Islet precursor cell (in vitro differentiated cells): ENCODE measurements around the gene EOLA2.
"Not testable (repeated sequence)": the region's sequence is repeated elsewhere in the genome, so short reads cannot be mapped to it uniquely, and the experiment has no call there.

Experiments
- DNase-seq: peaks from one replicate; pipeline ENCODE4 v3.0.0-alpha.2; 2018

Gene EOLA2

GRCh38 chrX:149932150-149932549 lies 6.1 kb downstream of the EOLA2 start:
- DNase-seq: not testable (repeated sequence)

DNA sequence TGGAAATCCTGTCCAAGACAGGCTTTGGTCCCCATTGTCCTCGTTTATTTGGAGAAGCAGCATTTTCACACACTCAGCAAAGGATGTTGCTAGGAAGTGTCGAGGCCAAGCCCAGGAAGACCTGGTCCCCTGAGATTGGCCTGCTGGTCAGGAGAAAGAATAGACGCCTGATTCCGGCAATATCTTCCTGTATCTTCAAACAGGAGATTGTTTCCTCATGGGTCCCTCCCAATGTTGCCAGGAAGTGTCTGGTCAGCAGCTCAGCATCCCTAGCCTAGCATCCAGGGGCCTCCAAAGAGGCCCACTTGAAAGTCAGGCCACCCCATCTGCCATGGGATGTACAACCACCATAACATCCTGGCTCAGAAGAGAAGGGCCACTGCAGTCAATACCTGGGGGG lies 6.9 kb downstream of the EOLA2 start:
- not testable (repeated sequence) for DNase-seq

DNA sequence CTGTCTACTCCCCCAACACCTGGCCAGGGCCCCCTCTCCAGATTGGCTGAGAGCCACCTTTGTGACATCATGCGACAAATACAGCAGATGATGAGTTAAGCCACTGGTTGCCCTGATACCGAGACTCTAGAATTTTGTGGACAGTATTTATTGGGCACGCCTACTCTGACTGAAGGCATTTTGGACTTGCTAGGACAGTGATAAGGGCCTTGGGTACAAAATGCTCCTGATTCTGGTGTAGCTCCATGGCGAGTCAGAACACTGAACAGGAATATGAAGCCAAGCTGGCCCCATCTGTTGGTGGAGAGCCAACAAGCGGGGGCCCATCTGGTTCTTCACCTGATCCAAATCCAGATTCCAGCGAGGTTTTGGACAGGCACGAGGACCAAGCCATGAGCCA lies 8.9 kb downstream of the EOLA2 start, which contains the start of gene HSFX4:
Gene HSFX4, plus strand, starts transcription at position 174 of the 400 bp plus-strand sequence. Its CDS starts 72 bp downstream, at position 246.
- not testable (repeated sequence) for DNase-seq

DNA sequence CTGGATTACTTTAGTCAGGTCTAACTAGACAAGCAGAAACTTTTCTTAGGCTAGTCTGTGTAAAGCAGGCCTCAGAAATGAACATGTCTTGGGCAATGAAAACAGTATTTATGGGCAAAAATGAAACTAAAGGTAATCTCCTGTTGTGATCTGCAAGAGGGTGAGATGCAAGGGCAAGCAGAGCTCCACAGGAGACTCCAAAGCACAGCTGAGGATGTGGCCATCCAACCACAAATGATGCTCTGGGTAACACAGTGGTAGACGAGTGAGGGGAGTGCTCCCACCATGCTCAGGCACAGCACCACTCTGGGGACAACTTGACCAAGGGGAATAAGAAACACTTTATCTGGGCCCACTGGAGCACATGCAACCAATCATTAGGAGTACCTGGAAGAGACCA lies 9.7 kb downstream of the EOLA2 start:
- not testable (repeated sequence) for DNase-seq

GRCh38 chrX:149927964-149928258 lies 10.4 kb downstream of the EOLA2 start:
- not testable (repeated sequence) for DNase-seq

GRCh38 chrX:149927245-149927963 lies 10.9 kb downstream of the EOLA2 start:
- not testable (repeated sequence) for DNase-seq

DNA sequence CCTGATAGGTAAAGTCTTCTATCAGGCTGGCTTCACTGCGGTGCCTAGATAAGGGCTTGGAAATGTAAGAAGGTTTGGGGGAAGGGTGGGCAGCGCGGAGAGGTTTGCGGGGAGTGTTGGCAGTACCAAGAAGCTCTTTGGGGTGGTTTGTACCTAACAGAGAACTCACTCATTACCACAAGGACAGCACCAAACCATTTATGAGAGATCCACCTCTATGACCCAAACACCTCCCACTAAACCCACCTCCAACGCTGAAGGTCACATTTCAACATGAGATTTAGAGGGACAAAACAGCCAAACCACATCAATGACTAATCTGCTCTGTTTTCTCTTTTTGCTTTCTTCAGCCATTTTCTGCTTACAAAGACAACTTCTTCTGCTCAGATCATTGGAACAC lies 13.9 kb downstream of the EOLA2 start:
- not testable (repeated sequence) for DNase-seq

- not testable (repeated sequence) for DNase-seq
Observed at GRCh38 chrX:149923836-149924235, 14.5 kb downstream of the EOLA2 start.

DNA sequence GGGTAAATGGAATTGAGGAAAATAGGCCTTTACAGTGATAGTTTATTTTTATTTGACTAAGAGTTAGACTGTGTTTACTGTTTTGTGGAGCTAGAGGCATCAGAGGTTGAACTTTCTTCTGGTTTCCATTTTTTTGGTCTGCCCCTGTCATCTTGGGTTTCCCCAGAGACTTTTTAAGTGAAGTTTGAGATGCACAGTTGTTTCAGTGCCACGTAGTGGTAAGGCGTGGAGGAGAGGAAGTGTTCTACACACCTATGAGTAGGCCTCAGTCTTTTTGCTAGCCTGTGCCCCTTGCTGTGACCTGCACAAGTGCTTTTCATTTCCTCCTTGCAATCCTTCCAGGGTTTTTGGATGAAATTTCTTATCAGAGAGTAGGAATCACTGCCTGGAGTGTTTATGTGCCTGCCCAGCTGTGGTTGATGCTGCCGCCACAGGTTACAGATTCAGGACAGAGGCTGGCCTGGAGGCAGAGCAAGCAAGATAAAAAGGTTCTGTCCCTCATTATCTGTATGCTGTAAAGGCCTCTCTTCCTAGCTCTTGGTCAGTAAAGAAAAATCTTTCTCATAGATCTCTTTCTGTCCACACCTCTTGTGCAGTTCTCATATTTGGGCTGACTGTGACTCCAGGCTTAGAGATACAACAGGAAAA lies 21.4 kb downstream of the EOLA2 start:
- peak; percentile 52 for DNase-seq

- DNase-seq: no peak
Observed at GRCh38 chrX:149910178-149910695, 28.1 kb downstream of the EOLA2 start.

- peak; percentile 52 for DNase-seq
Observed at GRCh38 chrX:149909324-149910177, 28.7 kb downstream of the EOLA2 start.

DNA sequence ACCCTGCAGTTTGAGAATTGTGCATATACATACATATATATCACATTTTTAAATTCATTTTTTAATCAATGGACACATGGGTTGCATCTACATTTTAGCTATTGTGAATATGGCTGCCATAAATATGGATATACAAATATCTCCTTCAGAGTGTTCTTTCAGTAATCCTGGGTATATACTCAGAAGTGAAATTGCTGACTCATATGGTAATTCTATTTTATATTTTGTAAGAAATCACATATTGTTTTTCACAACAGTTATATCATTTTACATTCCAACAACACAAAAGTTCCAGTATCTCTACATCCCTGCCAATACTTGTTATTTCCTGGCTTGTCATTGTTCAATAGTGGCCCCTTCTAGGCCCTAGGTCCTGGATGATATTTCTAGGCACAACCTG lies 29.6 kb downstream of the EOLA2 start:
- no peak for DNase-seq

- no peak for DNase-seq
Observed at GRCh38 chrX:149908308-149908707, 30.0 kb downstream of the EOLA2 start.

DNA sequence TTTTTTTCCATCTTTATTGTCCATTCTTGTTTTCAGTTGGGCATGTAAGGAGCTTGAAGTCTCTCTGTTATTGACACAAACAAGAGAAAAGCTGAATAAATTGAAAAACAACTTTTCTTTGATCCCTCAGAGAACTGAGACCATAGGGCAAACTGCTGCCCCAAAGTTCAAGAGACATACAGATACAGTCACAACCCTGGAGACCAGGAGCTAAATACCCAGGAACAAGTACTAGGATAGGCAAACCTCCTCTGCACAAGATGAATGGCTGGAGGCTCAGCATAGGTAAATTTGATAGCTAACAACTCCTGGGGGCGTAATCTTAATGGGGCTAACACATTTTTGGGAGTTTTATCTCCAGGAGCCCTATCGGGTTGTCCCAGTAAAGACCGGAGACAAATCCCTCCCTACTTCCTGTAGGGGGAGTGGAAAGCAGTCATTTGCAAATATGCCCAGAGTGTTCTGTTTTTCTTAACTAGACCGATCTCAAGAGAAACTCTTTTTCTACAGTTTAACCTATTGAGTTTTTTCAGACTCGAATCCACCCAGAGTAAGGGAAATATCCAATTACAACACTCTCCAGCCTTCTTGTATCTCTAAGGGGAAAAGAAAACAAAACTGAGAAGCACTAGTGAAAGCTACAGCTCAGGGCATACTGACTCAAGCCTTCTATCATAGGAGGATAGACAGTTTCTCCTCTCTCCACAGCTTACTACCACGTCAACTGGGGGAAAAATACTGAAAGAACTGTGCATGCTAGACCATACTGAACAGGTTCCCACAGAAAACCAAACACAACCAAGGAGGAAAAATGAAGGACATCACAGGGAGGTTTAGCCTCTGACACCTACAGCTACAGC lies 34.2 kb downstream of the EOLA2 start:
- no peak for DNase-seq

- no peak for DNase-seq
Observed at GRCh38 chrX:149898554-149898953, 39.7 kb downstream of the EOLA2 start.

GRCh38 chrX:149890828-149891227 lies 47.5 kb downstream of the EOLA2 start:
- not testable (repeated sequence) for DNase-seq
